ENCODE data around the gene ADRA2C.

GRCh38 chr4:3785292-3785565 lies 19.0 kb downstream of the ADRA2C start:
- TF ChIP-seq CTCF (IDR thresholded peaks at IDR 0.05) = no peak
- TF ChIP-seq POLR2AphosphoS5 (IDR thresholded peaks at IDR 0.05) = no peak
- no peak for TF ChIP-seq POLR2A (IDR thresholded peaks at IDR 0.05)
